ENCODE measurements around the gene COL9A1.

The COL9A1 gene

GRCh38 chr6:70285201-70285600 lies 17.7 kb downstream of the COL9A1 start:
- DNase-seq, result no peak

- DNase-seq, result no peak
Observed at GRCh38 chr6:70282919-70283461, 19.9 kb downstream of the COL9A1 start.

GRCh38 chr6:70282312-70282918 lies 20.5 kb downstream of the COL9A1 start:
- DNase-seq, result no peak

GRCh38 chr6:70281923-70282311 lies 21.0 kb downstream of the COL9A1 start:
- no peak for DNase-seq

- DNase-seq, result no peak
Observed at GRCh38 chr6:70280400-70280853, 22.5 kb downstream of the COL9A1 start.

- no peak for DNase-seq
Observed at GRCh38 chr6:70277470-70277869, 25.4 kb downstream of the COL9A1 start.

- no peak for DNase-seq
Observed at GRCh38 chr6:70274338-70274737, 28.5 kb downstream of the COL9A1 start.

GRCh38 chr6:70272071-70272470 lies 30.8 kb downstream of the COL9A1 start:
- DNase-seq, result no peak

- DNase-seq, result no peak
Observed at GRCh38 chr6:70270287-70271005, 32.4 kb downstream of the COL9A1 start.

GRCh38 chr6:70266142-70266541 lies 36.7 kb downstream of the COL9A1 start:
- DNase-seq, result no peak

GRCh38 chr6:70264306-70264705 lies 38.6 kb downstream of the COL9A1 start:
- DNase-seq, result no peak

GRCh38 chr6:70258483-70258882 lies 44.4 kb downstream of the COL9A1 start:
- no peak for DNase-seq

GRCh38 chr6:70257768-70258273 lies 45.1 kb downstream of the COL9A1 start:
- no peak for DNase-seq

GRCh38 chr6:70254784-70255183 lies 48.1 kb downstream of the COL9A1 start:
- DNase-seq, result no peak

GRCh38 chr6:70253923-70254322 lies 49.0 kb downstream of the COL9A1 start:
- no peak for DNase-seq

GRCh38 chr6:70252604-70253003 lies 50.3 kb downstream of the COL9A1 start:
- no peak for DNase-seq

- DNase-seq, result no peak
Observed at GRCh38 chr6:70246118-70246517, 56.8 kb downstream of the COL9A1 start.

- no peak for DNase-seq
Observed at GRCh38 chr6:70241991-70242420, 60.9 kb downstream of the COL9A1 start.

- no peak for DNase-seq
Observed at GRCh38 chr6:70241031-70241430, 61.9 kb downstream of the COL9A1 start.

GRCh38 chr6:70236343-70236742 lies 66.5 kb downstream of the COL9A1 start:
- DNase-seq, result no peak

GRCh38 chr6:70234561-70235236 lies 68.2 kb downstream of the COL9A1 start:
- DNase-seq, result no peak

- DNase-seq, result no peak
Observed at GRCh38 chr6:70231311-70231710, 71.6 kb downstream of the COL9A1 start.

- DNase-seq, result no peak
Observed at GRCh38 chr6:70225055-70225454, 77.8 kb downstream of the COL9A1 start.

- no peak for DNase-seq
Observed at GRCh38 chr6:70222439-70222749, 80.5 kb downstream of the COL9A1 start.
